GM12878 (cell line): ENCODE measurements around the gene ZNF462.

Source experiments
- BHLHE40 ChIP-seq, 2 experiments: fragments of 450-650 bp in 1 of 2; IDR thresholded peaks; 2 replicates each; pipeline ENCODE4 v1.6.1; 2011 to 2017; ENCODE audit warnings: low read depth in 2 of 2, borderline replicate concordance in 1 of 2, improper control_type of control experiment in 1 of 2, low read length in 1 of 2, mild to moderate bottlenecking in 1 of 2
- BRCA1 ChIP-seq: IDR thresholded peaks from 2 replicates; pipeline ENCODE4 v1.6.1; 2011; ENCODE audit warnings: low read depth, low read length, improper control_type of control experiment
- CEBPB ChIP-seq, 2 experiments: fragments of 150-350 bp in 1 of 2; IDR thresholded peaks; 2 replicates each; pipeline ENCODE4 v1.6.1; 2012 to 2014; ENCODE audit warnings: low read depth in 2 of 2, low read length in 2 of 2, borderline replicate concordance in 1 of 2, inconsistent platforms in 1 of 2
- HDAC6 ChIP-seq: fragments of 200-600 bp; sonication (generic); IDR thresholded peaks from one replicate; pipeline ENCODE4 v1.8.0; 2017; ENCODE audit warnings: antibody characterized with exemption; ENCODE audit not compliant: unreplicated experiment
- KDM1A ChIP-seq: fragments of 200-600 bp; sonication (generic); IDR thresholded peaks from 2 replicates; pipeline ENCODE4 v1.6.1; 2016; ENCODE audit warnings: borderline replicate concordance
- NFYB ChIP-seq: IDR thresholded peaks from 2 replicates; pipeline ENCODE4 v1.6.1; 2011; ENCODE audit warnings: low read depth, mild to moderate bottlenecking, low read length, improper control_type of control experiment, moderate library complexity; ENCODE audit not compliant: insufficient read depth
- POLR2A ChIP-seq: IDR thresholded peaks from 2 replicates; pipeline ENCODE4 v1.6.1; 2011; ENCODE audit warnings: low read depth, mild to moderate bottlenecking, low read length
- POLR2AphosphoS2 ChIP-seq: IDR thresholded peaks from 2 replicates; pipeline ENCODE4 v1.6.1; 2011; ENCODE audit warnings: low read depth, mild to moderate bottlenecking, low read length, improper control_type of control experiment, moderate library complexity
- POLR2AphosphoS5 ChIP-seq: IDR thresholded peaks from 2 replicates; pipeline ENCODE4 v1.6.1; 2011; ENCODE audit warnings: mild to moderate bottlenecking, low read length, inconsistent platforms
- RAD21 ChIP-seq: IDR thresholded peaks from 2 replicates; pipeline ENCODE4 v1.6.1; 2011; ENCODE audit warnings: mild to moderate bottlenecking, low read depth, low read length, moderate library complexity; ENCODE audit not compliant: insufficient read depth
- TAF1 ChIP-seq: IDR thresholded peaks from 2 replicates; pipeline ENCODE4 v1.6.1; 2011; ENCODE audit warnings: mild to moderate bottlenecking, low read depth, low read length, borderline replicate concordance
- TF ChIP-seq, protein P1 (sequence below), 3 experiments: IDR thresholded peaks in 2 of 3; conservative IDR thresholded peaks in 1 of 3; 2 replicates each; pipeline ENCODE4 v1.5.1; 2011; ENCODE audit warnings: low read depth in 3 of 3, low read length in 3 of 3, mild to moderate bottlenecking in 3 of 3, control low read depth in 2 of 3, moderate library complexity in 2 of 3, inconsistent platforms in 1 of 3, mixed read lengths in 1 of 3; ENCODE audit not compliant: control insufficient read depth in 2 of 3, insufficient read depth in 1 of 3; ENCODE audit errors: extremely low read depth in 1 of 3
- TF ChIP-seq, protein P2 (sequence below): IDR thresholded peaks from 2 replicates; pipeline ENCODE4 v1.6.1; 2012; ENCODE audit warnings: low read length, inconsistent platforms
- TF ChIP-seq, protein P3 (sequence below): fragments of 150-350 bp; IDR thresholded peaks from 2 replicates; pipeline ENCODE4 v1.6.1; 2014; ENCODE audit warnings: mild to moderate bottlenecking, low read depth, low read length

DNA sequence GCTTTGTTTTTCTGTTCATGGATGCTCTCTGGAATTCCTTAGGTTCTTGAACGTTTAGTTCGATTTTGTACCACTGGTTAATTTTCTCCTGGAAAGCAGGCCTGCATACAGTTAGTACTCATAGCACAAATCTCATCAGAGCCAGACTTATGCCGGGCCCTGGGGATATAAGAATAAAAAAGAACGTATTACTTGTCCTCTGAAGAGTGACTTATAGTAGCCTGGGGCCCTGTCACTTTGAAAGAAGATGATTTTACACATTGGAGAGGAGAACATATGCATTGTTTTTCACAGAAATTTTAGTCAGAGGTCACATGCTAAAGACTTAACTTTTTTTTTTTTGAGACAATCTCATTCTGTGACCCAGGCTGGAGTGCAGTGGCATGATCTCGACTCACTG is 50.3 kb downstream of the ZNF462 start:
- TF ChIP-seq BHLHE40 (IDR thresholded peaks at IDR 0.05; ENCODE audit: borderline replicate concordance in 1 of 2, low read depth in 2 of 2, low read length in 1 of 2) (no peak), KDM1A (no peak), HDAC6 (no peak), POLR2A (no peak), RAD21 (no peak), CEBPB (IDR thresholded peaks at IDR 0.05; ENCODE audit: borderline replicate concordance in 1 of 2, low read depth in 2 of 2, low read length in 2 of 2) (no peak), POLR2AphosphoS5 (no peak), BRCA1 (no peak), NFYB (no peak), POLR2AphosphoS2 (no peak), TAF1 (no peak)
- TF ChIP-seq, protein P1, sequence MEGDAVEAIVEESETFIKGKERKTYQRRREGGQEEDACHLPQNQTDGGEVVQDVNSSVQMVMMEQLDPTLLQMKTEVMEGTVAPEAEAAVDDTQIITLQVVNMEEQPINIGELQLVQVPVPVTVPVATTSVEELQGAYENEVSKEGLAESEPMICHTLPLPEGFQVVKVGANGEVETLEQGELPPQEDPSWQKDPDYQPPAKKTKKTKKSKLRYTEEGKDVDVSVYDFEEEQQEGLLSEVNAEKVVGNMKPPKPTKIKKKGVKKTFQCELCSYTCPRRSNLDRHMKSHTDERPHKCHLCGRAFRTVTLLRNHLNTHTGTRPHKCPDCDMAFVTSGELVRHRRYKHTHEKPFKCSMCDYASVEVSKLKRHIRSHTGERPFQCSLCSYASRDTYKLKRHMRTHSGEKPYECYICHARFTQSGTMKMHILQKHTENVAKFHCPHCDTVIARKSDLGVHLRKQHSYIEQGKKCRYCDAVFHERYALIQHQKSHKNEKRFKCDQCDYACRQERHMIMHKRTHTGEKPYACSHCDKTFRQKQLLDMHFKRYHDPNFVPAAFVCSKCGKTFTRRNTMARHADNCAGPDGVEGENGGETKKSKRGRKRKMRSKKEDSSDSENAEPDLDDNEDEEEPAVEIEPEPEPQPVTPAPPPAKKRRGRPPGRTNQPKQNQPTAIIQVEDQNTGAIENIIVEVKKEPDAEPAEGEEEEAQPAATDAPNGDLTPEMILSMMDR (IDR thresholded peaks at IDR 0.05 in 2 of 3, conservative IDR thresholded peaks at IDR 0.05 in 1 of 3; ENCODE audit: control insufficient read depth in 2 of 3, extremely low read depth in 1 of 3, insufficient read depth in 1 of 3, low read depth in 3 of 3, low read length in 3 of 3), result no peak
- TF ChIP-seq, protein P2, sequence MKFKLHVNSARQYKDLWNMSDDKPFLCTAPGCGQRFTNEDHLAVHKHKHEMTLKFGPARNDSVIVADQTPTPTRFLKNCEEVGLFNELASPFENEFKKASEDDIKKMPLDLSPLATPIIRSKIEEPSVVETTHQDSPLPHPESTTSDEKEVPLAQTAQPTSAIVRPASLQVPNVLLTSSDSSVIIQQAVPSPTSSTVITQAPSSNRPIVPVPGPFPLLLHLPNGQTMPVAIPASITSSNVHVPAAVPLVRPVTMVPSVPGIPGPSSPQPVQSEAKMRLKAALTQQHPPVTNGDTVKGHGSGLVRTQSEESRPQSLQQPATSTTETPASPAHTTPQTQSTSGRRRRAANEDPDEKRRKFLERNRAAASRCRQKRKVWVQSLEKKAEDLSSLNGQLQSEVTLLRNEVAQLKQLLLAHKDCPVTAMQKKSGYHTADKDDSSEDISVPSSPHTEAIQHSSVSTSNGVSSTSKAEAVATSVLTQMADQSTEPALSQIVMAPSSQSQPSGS, result no peak
- TF ChIP-seq, protein P3, sequence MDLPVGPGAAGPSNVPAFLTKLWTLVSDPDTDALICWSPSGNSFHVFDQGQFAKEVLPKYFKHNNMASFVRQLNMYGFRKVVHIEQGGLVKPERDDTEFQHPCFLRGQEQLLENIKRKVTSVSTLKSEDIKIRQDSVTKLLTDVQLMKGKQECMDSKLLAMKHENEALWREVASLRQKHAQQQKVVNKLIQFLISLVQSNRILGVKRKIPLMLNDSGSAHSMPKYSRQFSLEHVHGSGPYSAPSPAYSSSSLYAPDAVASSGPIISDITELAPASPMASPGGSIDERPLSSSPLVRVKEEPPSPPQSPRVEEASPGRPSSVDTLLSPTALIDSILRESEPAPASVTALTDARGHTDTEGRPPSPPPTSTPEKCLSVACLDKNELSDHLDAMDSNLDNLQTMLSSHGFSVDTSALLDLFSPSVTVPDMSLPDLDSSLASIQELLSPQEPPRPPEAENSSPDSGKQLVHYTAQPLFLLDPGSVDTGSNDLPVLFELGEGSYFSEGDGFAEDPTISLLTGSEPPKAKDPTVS, result no peak
